Measurements from ENCODE around the gene PMM1.

The PMM1 gene

GRCh38 chr22:41551877-41552582 lies 37.6 kb downstream of the PMM1 start:
- H3K4me3 ChIP-seq (ENCODE audit: low read length) = no peak overlapping the region
- peaks cover 15% of the 10 kb centered on the region for H3K4me1 ChIP-seq (ENCODE audit: insufficient read depth, low read length)
- no peaks in the 10 kb centered on the region for H3K36me3 ChIP-seq (ENCODE audit: insufficient read depth, low read length)
- H3K9me3 ChIP-seq (ENCODE audit: low read length) = no peaks in the 10 kb centered on the region
- no peak overlapping the region for H2AFZ ChIP-seq (ENCODE audit: low read depth, low read length)
- H3K27me3 ChIP-seq (ENCODE audit: insufficient read depth, low read length) = no peaks in the 10 kb centered on the region

DNA sequence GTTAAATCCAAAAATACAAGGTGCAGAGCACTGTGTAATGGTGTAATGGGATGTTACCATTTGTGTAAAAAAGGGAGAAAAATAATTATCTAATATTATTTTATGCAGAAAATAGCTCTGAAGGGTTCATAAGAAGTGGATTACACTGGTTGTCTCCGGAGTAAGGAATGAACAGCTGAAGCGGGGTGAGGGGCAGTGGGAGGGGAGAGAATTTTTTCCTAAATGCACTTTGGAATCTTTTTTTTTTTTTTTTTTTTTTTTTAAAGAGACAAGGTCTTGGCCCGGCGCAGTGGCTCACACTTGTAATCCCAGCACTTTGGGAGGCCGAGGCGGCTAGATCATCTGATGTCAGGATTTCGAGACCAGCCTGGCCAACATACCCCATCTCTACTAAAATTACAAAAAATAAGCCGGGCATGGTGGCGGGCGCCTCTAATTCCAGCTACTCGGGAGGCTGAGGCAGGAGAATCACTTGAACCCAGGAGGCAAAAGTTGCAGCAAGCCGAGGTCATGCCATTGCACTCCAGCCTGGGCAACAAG lies 38.6 kb downstream of the PMM1 start:
- H2AFZ ChIP-seq (ENCODE audit: low read depth, low read length) = no peak overlapping the region
- no peaks in the 10 kb centered on the region for H3K36me3 ChIP-seq (ENCODE audit: insufficient read depth, low read length)
- H3K4me3 ChIP-seq (ENCODE audit: low read length) = no peak overlapping the region
- H3K4me1 ChIP-seq (ENCODE audit: insufficient read depth, low read length) = peaks cover 9% of the 10 kb centered on the region
- H3K9me3 ChIP-seq (ENCODE audit: low read length) = no peaks in the 10 kb centered on the region
- H3K27me3 ChIP-seq (ENCODE audit: insufficient read depth, low read length) = no peaks in the 10 kb centered on the region

- Histone ChIP-seq H3K36me3 (ENCODE audit: insufficient read depth, low read length) (no peaks in the 10 kb centered on the region), H2AFZ (ENCODE audit: low read depth, low read length) (no peak overlapping the region), H3K27me3 (ENCODE audit: insufficient read depth, low read length) (no peaks in the 10 kb centered on the region), H3K4me1 (ENCODE audit: insufficient read depth, low read length) (peaks cover 17% of the 10 kb centered on the region), H3K9me3 (ENCODE audit: low read length) (no peaks in the 10 kb centered on the region), H3K4me3 (ENCODE audit: low read length) (no peak overlapping the region)
Observed at GRCh38 chr22:41548830-41549211, 40.8 kb downstream of the PMM1 start.

GRCh38 chr22:41544671-41545476 lies 44.8 kb downstream of the PMM1 start:
- H3K4me1 ChIP-seq (ENCODE audit: insufficient read depth, low read length) = peaks cover 21% of the 10 kb centered on the region

DNA sequence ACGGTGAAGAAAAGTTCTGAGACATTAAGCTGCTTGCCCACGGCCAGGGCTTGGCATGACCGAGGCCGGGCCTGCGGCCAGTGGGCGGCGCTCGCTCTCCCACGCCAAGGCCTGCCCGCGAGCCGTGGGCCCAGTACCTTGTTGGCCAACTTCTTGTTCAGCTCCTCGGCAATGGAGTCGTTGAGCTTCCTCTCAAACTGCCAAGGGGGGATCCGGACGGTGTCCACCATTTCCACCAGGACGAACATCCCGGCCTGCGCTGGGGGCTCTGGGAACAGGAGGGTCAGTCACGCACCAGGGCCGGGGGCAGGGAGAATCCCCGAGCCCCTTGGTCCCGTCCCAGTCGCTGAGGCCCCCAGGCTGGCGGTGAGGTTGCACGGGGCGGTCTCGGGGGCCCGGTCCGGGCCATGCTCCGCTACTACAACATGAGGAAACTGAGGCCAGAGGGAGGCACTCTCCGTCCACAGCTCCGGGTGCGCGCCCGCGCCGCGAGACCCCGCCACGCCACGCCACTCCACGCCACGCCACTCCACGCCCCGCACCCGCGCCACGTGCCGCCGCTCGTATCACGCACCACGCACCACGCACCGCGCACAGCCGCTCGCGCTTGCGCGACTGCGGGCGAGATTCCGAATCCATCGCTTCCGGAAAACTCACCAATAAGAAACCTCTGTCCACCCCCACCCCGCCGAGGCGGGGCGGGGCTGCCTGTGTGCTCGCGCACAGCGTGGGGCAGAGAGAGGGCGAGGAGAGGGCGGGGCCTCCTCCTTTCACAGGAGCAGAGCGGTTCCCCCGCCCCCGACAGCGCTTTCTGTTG lies 45.6 kb downstream of the PMM1 start, which contains the start of gene POLR3H:
TSS of gene POLR3H (minus strand) at position 617 of the 817 bp plus-strand sequence. CDS start at position 248, 369 bp downstream.
- Histone ChIP-seq H3K9me3 (ENCODE audit: low read length) (no peaks in the 10 kb centered on the region), H2AFZ (ENCODE audit: low read depth, low read length) (peak within 1 kb of the TSS; percentile 71), H3K36me3 (ENCODE audit: insufficient read depth, low read length) (peaks cover 4% of the 10 kb centered on the region), H3K4me1 (ENCODE audit: insufficient read depth, low read length) (peaks cover 18% of the 10 kb centered on the region), H3K27me3 (ENCODE audit: insufficient read depth, low read length) (no peaks in the 10 kb centered on the region), H3K4me3 (ENCODE audit: low read length) (peak within 1 kb of the TSS; percentile 66)

More at GRCh38 chr22:41544671-41545476, 44.8 kb downstream of the PMM1 start:
- Histone ChIP-seq H2AFZ (ENCODE audit: low read depth, low read length) (peak overlapping the region; percentile 68), H3K4me3 (ENCODE audit: low read length) (peak overlapping the region; percentile 66), H3K27me3 (ENCODE audit: insufficient read depth, low read length) (no peaks in the 10 kb centered on the region), H3K36me3 (ENCODE audit: insufficient read depth, low read length) (peaks cover 1% of the 10 kb centered on the region), H3K9me3 (ENCODE audit: low read length) (no peaks in the 10 kb centered on the region)

GRCh38 chr22:41542224-41542623 lies 47.4 kb downstream of the PMM1 start:
- no peak overlapping the region for H3K4me3 ChIP-seq (ENCODE audit: low read length)
- H2AFZ ChIP-seq (ENCODE audit: low read depth, low read length) = no peak overlapping the region
- H3K36me3 ChIP-seq (ENCODE audit: insufficient read depth, low read length) = peaks cover 9% of the 10 kb centered on the region
- no peaks in the 10 kb centered on the region for H3K9me3 ChIP-seq (ENCODE audit: low read length)
- peaks cover 18% of the 10 kb centered on the region for H3K4me1 ChIP-seq (ENCODE audit: insufficient read depth, low read length)
- no peaks in the 10 kb centered on the region for H3K27me3 ChIP-seq (ENCODE audit: insufficient read depth, low read length)

- no peaks in the 10 kb centered on the region for H3K9me3 ChIP-seq (ENCODE audit: low read length)
- no peaks in the 10 kb centered on the region for H3K27me3 ChIP-seq (ENCODE audit: insufficient read depth, low read length)
- peaks cover 18% of the 10 kb centered on the region for H3K4me1 ChIP-seq (ENCODE audit: insufficient read depth, low read length)
- H3K4me3 ChIP-seq (ENCODE audit: low read length) = no peak overlapping the region
- peaks cover 12% of the 10 kb centered on the region for H3K36me3 ChIP-seq (ENCODE audit: insufficient read depth, low read length)
- H2AFZ ChIP-seq (ENCODE audit: low read depth, low read length) = no peak overlapping the region
Observed at GRCh38 chr22:41541484-41541883, 48.2 kb downstream of the PMM1 start.

- Histone ChIP-seq H3K4me1 (ENCODE audit: insufficient read depth, low read length) (peaks cover 17% of the 10 kb centered on the region), H2AFZ (ENCODE audit: low read depth, low read length) (no peak overlapping the region), H3K4me3 (ENCODE audit: low read length) (no peak overlapping the region), H3K9me3 (ENCODE audit: low read length) (no peaks in the 10 kb centered on the region), H3K36me3 (ENCODE audit: insufficient read depth, low read length) (peaks cover 12% of the 10 kb centered on the region), H3K27me3 (ENCODE audit: insufficient read depth, low read length) (no peaks in the 10 kb centered on the region)
Observed at GRCh38 chr22:41540365-41540764, 49.3 kb downstream of the PMM1 start.

- no peaks in the 10 kb centered on the region for H3K9me3 ChIP-seq (ENCODE audit: low read length)
- peaks cover 12% of the 10 kb centered on the region for H3K36me3 ChIP-seq (ENCODE audit: insufficient read depth, low read length)
- H3K27me3 ChIP-seq (ENCODE audit: insufficient read depth, low read length) = no peaks in the 10 kb centered on the region
- H3K4me3 ChIP-seq (ENCODE audit: low read length) = no peak overlapping the region
- H2AFZ ChIP-seq (ENCODE audit: low read depth, low read length) = no peak overlapping the region
- H3K4me1 ChIP-seq (ENCODE audit: insufficient read depth, low read length) = peaks cover 13% of the 10 kb centered on the region
Observed at GRCh38 chr22:41540006-41540315, 49.7 kb downstream of the PMM1 start.

DNA sequence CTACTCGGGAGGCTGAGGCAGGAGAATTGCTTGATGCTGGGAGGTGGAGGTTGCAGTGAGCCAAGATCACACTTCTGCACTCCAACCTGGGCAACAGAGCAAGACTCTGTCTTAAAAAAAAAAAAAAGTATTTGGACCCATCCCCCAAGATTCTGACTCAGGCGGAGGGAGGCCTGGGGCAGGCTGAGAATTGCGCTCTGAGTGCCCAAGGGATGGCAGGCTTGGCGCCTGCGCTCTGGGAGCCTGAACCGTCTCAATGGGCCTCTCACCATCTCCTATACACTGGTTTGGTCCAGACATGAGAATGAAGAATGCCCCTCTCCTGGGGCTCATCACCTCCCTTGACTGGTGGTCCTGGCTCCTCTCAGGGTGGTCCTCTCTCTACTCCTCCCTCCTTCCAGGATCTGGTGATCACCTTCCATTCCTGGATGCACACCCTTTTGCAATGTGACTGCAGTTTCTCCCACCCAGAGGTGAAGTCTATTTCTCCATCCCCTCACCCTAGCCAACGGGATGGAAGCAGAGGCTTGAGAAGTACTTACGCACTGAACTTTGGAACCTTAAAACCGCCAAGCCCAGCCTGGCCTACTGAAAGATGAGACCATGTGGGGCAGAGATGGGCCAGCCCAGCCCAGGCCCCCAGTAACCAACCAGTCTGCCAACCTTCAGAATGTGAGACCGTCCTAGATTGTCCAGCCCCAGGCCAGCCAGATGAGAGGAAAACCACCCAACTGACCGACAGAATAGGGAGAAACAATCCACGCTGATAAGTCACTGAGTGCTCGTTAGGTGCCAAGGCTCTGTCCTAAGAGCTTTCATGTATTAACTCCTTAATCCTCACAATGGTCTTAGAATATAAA lies 50.3 kb downstream of the PMM1 start:
- no peaks in the 10 kb centered on the region for H3K27me3 ChIP-seq (ENCODE audit: insufficient read depth, low read length)
- no peaks in the 10 kb centered on the region for H3K9me3 ChIP-seq (ENCODE audit: low read length)
- H3K36me3 ChIP-seq (ENCODE audit: insufficient read depth, low read length) = peaks cover 12% of the 10 kb centered on the region
- H3K4me3 ChIP-seq (ENCODE audit: low read length) = no peak overlapping the region
- no peak overlapping the region for H2AFZ ChIP-seq (ENCODE audit: low read depth, low read length)
- H3K4me1 ChIP-seq (ENCODE audit: insufficient read depth, low read length) = peaks cover 9% of the 10 kb centered on the region

GRCh38 chr22:41538583-41538982 lies 51.1 kb downstream of the PMM1 start:
- peaks cover 8% of the 10 kb centered on the region for H3K4me1 ChIP-seq (ENCODE audit: insufficient read depth, low read length)
- H3K36me3 ChIP-seq (ENCODE audit: insufficient read depth, low read length) = peaks cover 18% of the 10 kb centered on the region
- H3K27me3 ChIP-seq (ENCODE audit: insufficient read depth, low read length) = no peaks in the 10 kb centered on the region
- no peak overlapping the region for H2AFZ ChIP-seq (ENCODE audit: low read depth, low read length)
- no peaks in the 10 kb centered on the region for H3K9me3 ChIP-seq (ENCODE audit: low read length)
- no peak overlapping the region for H3K4me3 ChIP-seq (ENCODE audit: low read length)

- H2AFZ ChIP-seq (ENCODE audit: low read depth, low read length) = no peak overlapping the region
- H3K9me3 ChIP-seq (ENCODE audit: low read length) = no peaks in the 10 kb centered on the region
- H3K27me3 ChIP-seq (ENCODE audit: insufficient read depth, low read length) = no peaks in the 10 kb centered on the region
- H3K4me3 ChIP-seq (ENCODE audit: low read length) = no peak overlapping the region
- peaks cover 22% of the 10 kb centered on the region for H3K36me3 ChIP-seq (ENCODE audit: insufficient read depth, low read length)
- H3K4me1 ChIP-seq (ENCODE audit: insufficient read depth, low read length) = no peaks in the 10 kb centered on the region
Observed at GRCh38 chr22:41537203-41537602, 52.4 kb downstream of the PMM1 start.
